ENCODE results near the gene PHYKPL.

GRCh38 chr5:178196281-178196812, 36.3 kb downstream of the PHYKPL start:
- TF ChIP-seq, protein P1, sequence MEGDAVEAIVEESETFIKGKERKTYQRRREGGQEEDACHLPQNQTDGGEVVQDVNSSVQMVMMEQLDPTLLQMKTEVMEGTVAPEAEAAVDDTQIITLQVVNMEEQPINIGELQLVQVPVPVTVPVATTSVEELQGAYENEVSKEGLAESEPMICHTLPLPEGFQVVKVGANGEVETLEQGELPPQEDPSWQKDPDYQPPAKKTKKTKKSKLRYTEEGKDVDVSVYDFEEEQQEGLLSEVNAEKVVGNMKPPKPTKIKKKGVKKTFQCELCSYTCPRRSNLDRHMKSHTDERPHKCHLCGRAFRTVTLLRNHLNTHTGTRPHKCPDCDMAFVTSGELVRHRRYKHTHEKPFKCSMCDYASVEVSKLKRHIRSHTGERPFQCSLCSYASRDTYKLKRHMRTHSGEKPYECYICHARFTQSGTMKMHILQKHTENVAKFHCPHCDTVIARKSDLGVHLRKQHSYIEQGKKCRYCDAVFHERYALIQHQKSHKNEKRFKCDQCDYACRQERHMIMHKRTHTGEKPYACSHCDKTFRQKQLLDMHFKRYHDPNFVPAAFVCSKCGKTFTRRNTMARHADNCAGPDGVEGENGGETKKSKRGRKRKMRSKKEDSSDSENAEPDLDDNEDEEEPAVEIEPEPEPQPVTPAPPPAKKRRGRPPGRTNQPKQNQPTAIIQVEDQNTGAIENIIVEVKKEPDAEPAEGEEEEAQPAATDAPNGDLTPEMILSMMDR (IDR thresholded peaks at IDR 0.05; ENCODE audit: low read length): no peak
- no peak for TF ChIP-seq EZH2 (IDR thresholded peaks at IDR 0.05; ENCODE audit: borderline replicate concordance, low read length)
